NCI-H1417 (cell line): ENCODE data around the gene CACNA1C.

Experiments used
- DNase-seq, 3 experiments: peaks; one replicate each; lab custom pipeline; 2025; lab: John Stamatoyannopoulos, UW

The CACNA1C gene

DNA sequence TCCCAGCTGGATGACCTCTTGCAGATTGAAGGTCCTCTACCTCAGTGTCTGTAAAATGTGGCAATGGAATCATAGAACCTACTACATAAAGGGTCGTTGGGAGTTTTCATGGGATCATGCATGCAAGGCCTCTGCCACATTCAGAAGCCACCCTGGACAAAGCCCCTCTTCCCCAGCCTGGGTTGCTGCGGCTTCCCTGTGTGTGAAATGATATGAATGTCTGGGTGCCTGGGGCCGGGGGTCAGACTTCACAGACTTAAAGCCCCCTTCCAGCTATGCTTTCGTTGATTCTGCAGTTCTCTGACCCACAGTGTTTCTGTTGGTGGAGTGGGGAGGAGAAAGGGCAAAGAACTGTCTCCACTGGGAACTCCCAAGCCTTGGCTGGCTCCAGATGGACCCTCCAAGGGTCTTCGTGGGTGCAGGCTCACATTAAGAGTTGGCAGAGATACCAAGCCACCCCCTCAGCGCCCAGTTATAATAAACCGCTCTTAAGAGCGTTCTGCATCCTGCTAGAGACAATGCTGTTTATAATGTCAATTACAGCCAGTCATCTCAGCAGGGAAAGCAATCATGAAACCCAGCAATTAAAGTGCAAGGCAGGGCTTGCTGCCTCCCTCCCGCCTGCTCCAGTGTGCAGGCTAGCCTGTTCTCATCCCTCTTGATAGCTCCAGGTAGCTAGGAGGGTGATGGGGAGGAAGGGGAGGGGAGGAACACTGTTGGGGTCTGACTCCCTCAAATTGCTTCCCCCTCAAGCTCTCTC lies 531.0 kb downstream of the CACNA1C start:
- peak in 2 of 3 experiments; percentile 84 to 97 for DNase-seq

DNA sequence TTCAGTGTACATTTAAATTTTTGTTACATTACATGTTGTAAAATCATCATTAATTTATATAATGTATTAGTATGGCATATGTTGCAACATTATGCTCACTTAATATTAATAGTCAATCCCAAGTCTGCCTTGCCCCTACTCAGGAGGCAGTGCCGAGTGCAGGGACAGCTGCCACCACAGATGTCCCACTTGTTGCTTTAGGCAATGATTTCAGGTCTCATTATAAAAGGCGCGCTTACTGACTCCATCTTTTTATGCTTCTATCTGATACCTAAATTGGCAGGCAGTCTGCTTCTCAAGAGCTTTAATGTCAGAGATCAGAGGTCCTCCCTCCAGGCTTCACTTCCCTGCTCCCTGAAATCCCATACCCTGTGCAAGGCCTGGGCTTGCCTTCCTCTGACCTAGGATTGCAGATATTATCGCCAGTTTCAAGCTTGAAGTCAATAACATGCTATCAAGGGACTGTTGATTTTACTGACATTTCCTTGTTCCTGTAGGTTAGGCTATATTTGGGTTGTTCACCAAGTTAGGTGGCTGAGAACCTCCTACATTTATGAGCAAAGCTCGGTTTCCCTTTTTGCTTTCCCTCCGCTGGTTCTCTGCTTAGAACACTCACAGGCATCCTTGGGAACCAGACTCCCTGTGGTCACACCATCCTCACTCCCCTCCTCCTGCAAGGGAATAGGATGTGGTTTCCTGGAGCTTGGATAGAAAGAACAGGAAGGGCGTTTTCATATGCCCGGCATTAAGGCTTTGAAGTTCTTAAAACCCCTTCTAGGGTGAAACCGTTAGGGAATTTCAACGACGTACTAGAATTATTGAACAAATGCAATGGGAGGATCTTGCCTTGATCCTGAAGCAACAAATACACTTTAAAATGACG lies 533.6 kb downstream of the CACNA1C start:
- DNase-seq = peak in 2 of 3 experiments; percentile 4 to 36

DNA sequence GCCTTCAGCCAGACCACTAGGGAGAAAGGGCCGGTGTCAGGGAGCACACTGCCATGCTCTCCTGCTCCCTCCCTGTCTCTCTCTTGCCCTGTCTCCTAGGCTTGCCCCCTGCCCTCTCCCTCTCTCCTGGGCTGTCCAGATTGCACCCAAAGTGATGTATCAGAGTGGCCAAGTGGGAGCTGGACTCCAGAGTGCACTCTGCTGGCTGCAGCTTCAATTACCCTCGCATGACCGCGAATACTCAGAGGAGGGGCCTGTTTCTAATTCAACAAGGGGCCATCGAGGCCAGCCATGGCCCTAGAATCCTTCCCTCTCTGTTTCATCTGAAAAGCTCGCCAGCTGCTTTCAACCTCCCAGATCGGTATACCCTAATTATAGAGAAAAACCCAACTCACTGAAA lies 535.6 kb downstream of the CACNA1C start:
- DNase-seq = no peak

DNA sequence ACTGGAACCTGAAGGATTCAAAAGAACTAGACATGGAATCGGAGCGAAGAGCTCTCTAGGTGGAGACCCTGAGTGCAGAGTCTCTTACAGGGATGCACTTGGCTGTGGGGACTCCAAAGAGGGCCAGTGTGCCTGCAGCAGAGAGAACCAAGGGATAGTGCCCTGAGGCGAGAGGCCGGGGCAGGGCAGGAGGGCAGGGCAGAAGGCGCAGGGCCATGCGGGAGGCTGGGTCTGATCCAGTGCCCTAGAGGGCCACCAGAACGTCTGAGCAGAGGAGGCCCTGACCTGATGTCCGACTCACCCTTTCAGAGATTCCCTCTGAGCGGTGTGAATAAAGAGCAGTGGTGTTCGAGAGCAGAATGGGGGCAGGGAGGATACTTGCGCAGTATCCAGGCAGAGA lies 536.6 kb downstream of the CACNA1C start:
- DNase-seq = no peak

DNA sequence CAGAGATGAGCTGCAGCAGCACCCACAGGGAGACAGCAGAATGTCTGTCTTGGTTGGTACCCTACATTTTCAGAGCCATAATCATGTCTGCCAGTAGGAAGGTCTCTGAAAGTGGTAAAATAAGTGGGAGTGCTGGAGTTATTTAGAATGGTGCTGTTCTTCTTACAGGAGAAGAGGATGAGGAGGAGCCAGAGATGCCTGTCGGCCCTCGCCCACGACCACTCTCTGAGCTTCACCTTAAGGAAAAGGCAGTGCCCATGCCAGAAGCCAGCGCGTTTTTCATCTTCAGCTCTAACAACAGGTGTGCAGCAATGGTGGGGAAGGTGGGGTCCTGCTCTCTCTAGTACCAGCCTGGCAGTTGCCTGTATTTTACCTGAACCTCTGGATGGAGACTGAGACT lies 540.3 kb downstream of the CACNA1C start:
- no peak for DNase-seq

DNA sequence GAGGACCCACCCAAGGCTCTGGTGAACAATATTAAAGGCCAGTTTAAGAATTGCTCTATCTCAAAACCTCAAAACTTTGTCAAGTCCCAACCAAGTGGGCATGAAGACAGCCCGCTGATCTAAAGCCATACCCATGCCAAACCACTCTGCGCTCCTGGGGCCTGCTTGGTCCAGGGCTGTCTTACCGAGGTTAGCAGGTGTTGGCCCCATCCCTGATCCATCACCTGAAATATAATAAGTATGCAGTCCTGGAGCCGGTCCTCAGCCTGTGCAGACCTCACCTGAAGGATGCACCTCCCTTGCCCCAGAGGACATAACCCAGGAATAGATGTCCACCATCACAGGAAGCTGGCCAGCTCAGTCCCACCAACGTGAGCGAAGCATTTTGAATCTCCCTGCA lies 543.7 kb downstream of the CACNA1C start:
- DNase-seq = no peak

DNA sequence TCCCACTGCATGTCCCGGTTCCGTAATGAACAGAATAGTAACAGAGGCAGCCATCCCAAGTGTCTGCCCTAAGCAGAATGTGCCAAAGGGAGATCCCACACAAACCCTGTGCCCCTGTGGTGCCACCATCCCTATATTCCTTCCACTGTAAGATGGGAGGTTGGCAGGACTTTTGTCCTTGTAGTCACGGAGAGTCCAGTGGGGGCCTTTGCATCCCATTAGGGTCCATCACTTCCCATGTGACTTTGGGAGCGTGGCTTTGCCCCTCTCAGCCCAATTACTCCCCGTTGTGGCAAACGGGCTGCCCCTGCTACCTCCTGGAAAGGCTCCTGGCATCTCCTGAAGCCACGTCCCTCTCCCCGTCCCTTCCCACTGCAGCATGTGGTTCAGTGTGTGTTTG lies 552.5 kb downstream of the CACNA1C start:
- DNase-seq = no peak

DNA sequence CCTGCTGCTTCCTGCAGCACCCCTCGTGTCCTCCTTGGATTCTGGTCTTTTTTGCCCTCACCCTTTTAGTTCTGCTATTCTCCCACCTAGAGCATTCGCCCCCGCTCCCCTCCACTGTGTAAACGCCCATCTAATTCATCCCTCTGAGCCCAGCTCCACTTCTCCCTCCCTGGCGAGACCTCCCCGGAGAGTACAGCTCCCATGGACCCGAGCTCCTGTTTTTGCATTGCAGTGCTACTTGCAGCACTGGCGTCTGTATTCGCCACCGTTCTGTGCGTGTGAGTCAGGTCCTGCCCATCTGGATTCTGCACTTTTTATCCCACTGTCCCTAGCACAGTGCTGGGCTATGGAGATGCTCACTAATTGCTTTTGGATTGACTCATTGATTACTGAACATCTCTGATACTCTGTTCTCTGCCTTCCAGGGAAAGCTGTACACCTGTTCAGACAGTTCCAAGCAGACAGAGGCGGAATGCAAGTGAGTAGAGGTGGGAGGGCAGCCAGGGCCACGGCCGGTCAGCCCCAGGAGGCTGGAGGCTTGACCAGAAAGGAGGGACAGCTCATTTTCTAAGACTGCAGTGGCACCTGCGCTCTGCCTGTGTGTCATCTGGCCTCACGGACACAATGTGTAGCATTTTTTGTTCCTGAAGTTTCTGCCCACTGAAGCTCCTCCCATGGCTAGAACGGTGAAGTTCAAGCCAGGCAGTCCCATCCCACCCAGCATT lies 553.6 kb downstream of the CACNA1C start:
- DNase-seq = no peak

DNA sequence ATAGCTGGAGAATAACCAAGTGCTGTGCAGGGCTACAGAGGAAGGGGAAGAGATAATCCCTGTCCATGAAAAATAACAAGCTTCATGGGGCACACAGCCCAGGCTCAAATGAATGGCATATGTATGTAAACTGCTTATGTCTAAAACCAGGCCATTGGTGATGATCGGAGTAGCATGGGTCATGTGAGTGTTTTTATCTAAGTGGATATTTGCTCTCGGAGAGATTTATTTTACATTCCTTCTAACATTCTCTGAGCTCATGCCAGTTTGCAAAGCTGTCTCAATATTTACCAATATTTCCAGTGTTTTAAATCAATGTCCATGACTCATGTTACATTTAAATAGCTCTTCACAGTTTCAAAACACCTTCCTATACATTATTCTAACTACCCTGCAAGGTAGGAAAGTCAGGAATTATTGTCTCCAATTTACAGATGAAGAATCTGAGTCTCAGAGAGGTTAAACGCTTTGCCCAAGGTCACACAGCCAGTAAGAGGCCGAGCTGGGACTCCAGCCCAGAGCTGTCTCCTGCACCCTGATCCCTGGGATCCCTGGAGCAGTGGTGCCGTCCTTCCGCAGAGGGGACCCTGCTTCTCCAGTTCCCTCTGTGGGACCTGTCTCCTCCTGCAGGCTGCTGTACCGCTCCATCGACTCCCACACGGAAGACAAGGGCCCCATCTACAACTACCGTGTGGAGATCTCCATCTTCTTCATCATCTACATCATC lies 555.3 kb downstream of the CACNA1C start:
- no peak for DNase-seq

DNA sequence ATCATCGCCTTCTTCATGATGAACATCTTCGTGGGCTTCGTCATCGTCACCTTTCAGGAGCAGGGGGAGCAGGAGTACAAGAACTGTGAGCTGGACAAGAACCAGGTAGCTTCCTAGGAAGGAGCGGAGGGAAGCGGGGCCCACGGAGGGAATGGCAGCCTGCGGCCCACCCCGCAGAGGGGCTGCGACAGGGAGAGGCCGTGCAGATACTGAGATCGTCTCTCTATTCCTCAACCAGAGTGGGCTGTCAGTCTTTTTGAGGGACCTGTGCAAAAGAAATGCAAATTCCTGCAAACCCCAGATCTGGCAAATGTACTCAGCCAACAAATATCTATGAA lies 555.8 kb downstream of the CACNA1C start:
- no peak for DNase-seq

DNA sequence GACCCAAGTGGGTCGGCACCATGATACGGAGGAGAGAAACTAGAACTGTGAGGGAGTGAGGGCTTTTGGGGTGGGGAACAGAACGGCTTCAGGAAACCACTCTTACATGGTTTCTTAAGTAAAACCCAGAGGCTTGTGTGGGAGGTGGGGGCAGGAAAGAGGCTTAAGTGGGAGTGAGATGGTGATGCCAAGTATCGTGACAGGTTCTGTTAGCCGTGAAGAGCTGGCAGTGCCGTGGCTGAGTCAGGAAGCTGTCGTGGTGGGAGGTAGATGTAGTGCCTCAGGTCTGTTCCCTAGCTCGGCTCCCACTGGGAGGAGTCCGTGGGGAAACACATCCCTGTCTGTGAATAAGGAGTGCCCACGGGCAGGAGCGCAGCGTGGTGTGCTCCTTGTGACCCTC lies 556.2 kb downstream of the CACNA1C start:
- no peak for DNase-seq

DNA sequence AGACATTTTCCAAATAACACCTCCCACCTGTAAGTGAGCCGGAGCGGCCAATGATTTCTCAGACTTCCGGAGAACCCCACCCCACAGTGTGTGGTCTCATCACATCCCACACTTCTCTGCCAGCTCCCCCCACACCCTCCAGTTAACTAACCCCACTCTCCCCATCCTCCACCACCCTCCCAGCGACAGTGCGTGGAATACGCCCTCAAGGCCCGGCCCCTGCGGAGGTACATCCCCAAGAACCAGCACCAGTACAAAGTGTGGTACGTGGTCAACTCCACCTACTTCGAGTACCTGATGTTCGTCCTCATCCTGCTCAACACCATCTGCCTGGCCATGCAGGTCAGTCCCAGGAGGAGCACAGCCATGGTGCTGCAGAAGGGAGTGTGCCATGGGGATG lies 557.6 kb downstream of the CACNA1C start:
- no peak for DNase-seq

DNA sequence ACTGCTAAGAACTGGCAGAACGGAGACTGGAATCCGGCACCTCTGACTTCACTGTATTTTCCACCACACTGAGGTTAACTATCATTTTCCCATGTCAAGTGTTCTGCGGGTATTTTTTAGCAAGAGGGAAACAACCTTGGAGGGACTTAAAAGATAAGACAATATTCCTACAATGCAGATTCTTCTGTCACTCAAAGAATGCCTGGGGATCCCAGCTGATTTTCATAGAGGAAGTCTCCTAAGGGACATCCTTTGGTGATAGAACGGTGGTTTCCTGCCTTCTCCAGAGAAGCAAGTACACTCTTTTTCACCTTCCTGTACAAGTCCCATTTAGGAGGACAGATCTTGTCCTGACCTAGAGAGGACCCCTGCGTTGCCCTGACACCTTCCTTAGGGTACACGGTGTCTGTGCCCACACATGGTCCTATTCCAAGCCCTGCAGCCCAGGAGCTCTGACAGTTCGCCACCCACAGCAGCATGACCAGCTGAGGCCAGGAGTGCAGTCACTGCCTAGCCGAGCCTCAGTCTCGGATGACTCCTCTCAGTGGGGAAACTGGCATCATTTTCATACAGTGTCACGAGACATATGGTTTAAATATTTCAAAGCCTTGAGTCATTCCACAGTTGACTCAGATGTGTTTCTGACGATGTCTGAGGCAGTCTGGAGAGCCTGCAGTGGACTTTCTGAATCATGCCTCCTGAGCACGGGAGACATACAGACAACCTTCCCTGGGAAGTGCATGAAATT lies 560.7 kb downstream of the CACNA1C start:
- DNase-seq = no peak

DNA sequence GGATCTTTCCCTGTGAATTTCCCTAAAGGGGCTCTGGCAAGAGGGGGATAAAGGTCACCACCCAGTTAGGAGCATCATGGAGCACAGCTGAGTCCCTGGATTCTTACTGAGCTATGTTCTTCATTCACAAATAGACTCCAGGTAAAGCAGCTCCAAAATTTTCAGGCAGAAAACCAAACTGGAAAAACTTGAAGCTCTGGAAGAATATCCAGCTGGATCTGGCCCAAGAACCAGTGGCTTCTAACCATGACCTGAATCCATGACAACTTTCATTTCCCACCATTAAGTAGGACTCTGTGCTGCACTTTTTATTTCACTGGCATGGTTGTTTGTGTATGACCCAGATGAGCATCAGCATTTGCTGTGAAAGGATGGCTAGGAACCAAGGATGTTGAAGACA lies 561.6 kb downstream of the CACNA1C start:
- DNase-seq = no peak

DNA sequence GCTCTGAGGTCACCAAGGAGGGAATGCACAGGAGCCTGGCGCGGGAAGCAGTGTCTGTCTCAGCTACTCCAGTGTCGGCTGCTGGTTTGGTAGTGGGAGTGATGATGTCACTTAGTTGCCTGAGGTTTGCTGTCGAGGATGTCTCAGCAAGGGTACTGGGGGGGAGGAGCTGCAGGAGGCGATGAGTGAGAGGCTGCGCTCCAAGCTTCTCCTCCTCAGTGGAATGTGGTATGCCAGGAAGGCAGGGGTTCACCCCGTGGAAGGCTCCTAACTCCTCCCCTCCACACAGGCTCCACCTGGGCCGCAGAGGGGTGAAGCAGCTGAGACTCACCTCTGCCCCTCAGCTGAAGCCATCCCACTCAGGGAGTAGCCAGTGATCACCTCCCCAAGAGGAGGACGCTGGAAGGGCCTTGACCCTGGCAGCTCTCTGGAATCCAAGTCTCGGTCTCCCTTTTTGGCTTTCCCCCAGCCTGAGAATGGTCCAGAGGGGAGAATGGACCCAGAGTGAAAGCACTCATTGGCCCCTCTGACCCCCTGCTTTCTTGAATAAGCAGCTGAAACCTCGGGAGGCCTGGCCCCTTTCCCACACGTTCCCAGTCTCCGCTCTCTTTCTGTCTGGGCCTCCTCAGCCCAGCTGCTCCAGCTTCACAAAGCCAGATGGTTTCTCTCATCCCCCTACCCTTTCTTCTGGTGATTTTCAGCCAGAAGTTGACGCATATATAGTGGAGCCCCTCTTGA lies 563.0 kb downstream of the CACNA1C start:
- no peak for DNase-seq

DNA sequence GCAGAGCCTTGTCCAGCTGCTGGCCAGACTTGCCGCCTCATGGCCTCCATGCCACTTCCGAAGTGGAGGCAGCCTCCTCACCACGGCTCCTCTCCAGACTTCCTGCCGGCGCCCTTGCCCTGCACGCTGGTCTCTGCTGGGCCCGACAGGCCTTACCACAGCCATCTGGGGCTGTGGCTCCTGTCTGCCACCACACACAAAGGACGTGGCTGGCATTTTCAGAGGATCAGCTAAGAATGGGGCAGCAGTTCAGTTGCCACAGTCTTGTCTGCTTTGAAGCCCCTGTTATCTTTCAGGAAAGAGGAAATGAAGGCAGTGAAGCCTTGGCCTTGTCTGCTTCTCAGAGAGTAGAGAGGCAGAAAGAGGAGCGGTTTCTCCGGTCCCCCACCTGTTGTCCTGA lies 564.0 kb downstream of the CACNA1C start:
- no peak for DNase-seq

DNA sequence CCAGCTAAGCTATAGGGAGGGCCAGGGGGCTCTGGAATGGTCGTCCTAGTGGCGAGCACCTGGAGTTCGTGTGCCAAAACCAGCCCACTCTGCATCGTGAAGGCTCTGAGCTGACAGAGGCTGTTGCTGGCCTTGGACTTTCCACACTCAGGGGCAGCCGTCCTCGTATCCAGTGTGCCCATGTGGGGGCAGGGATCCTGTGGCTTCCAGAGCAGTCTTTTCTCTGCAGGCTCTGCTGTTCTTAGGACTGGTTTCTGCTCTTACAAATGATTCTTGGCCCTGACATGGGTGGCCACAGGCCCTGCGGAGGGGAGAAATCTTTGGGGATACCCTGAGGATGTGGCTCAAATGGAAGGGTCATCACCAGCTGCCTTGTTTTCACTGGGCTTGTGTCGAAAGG lies 564.6 kb downstream of the CACNA1C start:
- no peak for DNase-seq

DNA sequence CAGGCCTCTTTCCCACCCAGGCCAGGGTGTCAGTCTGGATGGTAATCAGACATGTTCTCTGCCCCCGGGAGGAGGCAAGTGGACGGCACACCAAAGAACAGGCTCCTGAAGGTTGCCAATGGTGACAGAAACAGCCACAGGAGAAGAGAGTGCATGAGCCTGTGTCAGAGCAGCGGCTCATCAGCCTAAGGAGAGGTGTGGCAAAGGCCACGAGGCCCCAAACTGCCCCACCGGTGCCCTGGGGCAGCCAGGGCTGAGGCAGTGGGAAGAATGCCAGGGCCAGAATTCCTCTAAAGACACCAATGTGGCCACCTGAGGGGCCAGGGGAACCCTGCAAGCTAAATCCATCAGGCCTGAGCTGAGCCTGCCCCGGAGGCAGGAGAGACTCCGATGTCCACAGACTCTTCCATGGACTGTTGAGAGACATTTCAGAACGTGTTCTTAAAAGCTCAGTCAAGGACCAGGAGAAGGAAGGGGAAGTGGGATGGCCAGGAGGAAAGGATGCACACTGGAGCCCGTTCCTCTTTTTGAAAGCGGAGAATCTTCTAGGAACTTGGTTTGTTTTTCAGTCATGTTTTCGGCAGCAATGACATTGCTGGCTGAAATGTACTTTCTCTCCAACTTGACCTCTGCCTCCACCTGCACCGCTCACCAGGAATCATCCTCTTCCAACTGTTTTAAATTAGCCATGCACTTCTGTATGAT lies 565.7 kb downstream of the CACNA1C start:
- DNase-seq = no peak

DNA sequence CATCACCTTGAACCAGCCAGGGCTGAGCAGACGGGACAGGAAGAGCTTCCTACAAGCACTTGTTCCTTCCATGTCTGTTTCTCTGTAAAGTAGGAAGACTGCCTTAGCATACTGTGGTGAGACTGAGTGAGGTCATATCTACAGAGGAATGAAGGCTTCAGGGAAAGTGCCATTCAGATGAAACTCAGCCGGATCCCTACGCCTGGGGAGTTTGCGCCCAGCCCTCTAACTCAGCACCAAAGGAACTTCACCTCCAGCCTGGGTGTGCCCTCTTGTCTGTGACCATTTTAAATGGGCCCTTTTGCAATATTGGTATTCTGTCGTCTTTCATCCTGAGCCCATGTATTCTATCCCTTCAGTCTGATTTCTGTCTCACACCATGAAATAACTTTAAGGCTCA lies 566.3 kb downstream of the CACNA1C start:
- DNase-seq = no peak

DNA sequence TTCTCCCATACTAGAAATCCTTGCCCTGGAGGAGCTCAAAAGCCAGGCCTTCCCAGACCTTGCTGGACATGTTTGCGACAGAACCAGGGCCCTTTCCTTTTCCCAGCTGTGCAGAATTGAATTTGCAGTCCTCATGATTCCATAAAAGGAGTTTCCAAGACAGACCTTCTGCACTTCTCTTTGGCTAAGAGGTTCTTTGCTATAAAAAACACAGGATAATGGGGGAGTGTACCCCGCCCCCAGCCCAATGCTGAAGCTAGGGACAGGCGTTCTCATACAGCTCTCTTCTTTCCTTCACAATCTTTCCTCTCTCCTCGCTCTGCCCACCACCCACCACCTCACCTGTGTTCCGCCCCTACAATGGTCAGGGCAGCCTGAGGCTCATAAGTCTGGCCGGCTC lies 569.7 kb downstream of the CACNA1C start:
- no peak for DNase-seq
